GM18498 (cell line): ENCODE data around the gene LRP1B.
"Not testable (repeated sequence)": the region's sequence is repeated elsewhere in the genome, so short reads cannot be mapped to it uniquely, and the experiment has no call there.

ENCODE experiments used
- ATAC-seq: cut with Tn5 transposase; IDR thresholded peaks from one replicate; pipeline ENCODE4 v1.9.1; 2021; ENCODE audit warnings: mild to moderate bottlenecking, moderate library complexity; ENCODE audit not compliant: unreplicated experiment

The LRP1B gene

DNA sequence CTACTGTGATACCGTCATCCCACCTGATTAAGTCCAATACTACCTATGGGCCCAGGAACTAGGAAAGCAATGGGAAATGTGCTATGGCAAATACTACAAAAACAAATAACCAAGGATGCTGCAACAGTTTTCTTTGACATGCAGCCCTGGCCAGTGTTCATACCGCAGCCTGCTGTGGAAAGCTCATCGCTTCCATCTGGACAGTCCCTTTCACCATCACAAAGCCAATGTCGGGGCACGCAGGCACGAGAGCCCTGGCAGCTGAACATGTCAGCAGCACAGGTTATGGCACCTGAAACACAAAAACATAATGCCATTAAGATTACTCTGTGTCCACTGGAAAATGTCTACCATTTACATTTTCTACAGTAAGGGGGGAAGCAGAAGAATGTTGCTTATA lies 1621.1 kb downstream of the LRP1B start:
- no peak for ATAC-seq

DNA sequence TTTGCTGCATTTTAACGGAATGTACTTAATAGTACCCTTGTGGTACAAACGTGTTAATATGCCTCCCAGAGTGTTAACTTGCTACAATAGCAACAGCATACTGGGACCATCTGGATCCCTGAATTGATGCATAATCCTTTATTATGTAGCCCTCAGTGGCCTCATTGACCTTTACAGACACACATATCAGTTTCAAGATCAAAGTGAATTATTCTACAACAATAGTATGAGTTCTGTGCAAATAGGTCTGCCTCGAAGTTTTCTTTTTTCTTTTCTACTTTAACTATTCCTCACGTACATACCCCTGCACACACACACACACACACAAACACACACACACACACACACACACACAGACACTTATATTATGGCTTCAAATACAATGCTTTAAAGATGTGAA lies 1622.1 kb downstream of the LRP1B start:
- no peak for ATAC-seq

DNA sequence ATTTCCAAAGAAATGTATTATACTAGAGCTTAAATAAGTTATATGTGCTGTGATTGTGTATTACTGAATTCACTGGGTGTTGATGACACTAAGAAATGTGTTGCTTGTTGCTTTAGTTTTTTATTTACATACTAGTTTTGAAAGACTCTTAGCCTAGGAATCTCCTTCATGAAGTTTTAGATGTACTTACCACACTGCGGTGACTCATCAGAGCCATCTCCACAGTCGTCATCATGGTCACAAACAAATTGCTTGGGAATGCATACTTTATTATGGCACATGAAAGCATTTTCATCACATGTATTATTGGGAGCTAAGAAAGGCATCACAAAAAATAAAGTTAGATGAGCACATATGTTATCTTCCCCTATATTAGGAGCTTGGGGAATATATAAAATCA lies 1624.2 kb downstream of the LRP1B start:
- no peak for ATAC-seq

DNA sequence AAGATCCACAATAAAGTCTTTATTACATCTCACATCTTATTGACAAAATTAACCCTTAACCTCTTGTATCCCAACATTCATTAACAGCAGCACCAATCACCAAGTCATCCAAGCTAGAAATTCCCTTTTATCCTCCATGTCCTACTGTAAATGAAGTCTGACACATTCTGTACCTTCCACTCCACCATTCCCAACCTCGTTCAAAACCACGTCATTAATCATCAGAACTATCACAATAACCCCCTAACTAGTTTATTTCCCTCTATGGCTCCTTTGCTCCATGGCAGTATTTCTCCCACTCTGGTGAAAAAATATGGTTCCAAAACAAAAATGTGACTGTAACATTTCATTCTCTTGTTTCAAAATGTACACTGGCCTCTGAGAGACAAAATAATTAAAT lies 1626.2 kb downstream of the LRP1B start:
- ATAC-seq: no peak

DNA sequence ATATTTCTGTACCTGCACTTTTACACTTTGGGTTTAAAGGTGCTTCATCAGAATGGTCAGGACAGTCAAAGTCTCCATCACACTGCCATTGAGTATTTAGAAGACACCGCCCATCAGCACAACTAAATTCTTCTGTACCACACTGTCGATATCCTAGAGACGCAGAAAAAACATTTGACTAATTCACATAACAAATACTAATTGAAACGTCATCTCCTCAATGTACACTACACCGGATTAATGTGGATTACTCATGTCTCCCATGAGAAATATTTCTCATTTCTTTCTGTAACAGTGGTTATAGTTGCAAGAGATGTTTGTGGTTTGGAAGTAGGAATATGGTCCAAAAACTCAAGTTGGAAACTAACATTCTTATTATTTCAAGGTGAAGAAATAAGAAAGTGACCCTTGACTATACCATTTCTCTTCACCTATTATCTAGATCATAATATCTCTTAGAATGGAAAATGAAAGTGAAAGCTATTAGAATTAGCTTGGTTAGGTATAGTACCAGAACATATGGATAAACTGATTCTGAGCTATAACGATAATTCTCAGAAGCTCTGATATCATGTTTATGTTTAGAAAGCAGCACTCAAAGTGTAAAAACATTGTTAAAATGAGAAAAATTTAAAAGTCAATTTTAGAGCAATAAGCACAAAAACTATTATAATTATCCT lies 1627.7 kb downstream of the LRP1B start:
- no peak for ATAC-seq

DNA sequence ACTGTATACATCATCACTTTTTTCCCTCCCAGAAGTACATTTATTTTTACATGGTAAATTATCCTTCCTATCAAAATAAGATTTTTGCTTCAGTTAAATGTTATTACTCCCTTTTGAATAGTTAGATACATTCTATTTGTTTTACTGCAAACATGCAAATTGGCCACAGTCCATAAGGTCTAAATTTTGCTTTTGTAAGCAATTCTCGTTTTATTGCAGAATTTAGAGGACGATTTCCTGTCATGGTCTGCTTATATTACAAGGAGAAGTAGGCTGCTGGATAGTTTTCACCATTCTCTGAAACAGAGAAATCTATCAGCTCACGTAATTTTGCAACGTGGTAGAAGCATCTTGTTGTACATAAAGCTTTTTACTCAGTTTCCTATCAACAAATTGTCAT lies 1632.5 kb downstream of the LRP1B start:
- ATAC-seq: no peak

DNA sequence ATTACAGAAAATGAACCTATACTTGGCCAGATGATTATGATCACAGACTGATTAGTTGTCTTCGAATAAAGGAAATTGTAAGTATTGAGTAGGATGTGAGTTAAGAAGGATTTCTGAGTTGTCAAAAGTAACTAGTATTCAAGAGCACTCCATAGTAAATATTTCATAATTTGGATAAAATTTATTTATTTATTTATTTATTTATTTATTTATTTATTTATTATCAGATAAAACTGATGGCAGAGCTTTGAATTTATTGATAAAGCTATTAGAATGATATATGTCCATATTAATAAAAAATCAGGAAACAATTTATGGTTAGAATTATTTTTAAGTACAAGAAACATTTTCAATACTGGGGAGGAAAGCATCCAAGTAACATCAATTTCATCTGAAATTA lies 1634.1 kb downstream of the LRP1B start:
- no peak for ATAC-seq

DNA sequence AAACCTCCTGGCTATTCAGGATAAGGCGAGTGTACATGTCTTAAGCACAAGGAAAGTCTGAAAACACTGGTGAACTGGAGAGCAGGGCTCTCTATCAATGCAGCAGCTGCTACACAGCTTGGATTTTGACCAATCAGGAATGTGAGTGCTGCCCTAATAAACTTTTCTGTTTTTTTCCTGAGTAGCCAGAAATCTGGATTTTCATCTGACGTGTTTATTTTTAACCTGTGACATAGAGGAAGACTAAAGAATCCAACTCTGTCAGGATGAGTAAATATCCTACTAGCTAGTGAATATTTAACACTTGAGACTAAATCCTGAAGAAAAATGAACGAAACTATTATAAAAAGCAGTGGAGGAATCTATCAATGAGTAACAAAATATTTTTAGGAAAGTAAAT lies 1638.9 kb downstream of the LRP1B start:
- no peak for ATAC-seq

DNA sequence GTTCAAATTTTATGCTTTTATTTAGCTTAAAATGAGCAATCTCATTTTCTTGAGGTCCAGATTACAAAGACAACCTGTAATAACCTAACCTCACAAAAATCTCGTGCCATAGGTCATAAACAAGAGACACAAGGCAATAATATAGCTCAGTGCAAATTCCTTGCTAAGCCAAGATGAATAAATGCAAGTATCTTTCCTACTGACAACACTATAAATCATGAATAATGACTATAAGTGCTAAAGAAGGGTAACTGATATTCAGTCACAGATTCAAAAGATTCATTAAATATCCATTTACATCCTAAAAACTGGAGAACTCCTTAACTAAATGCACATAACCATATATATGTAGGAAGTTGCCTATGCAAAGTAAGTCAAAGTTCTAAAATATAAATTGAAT lies 1641.6 kb downstream of the LRP1B start:
- no peak for ATAC-seq

DNA sequence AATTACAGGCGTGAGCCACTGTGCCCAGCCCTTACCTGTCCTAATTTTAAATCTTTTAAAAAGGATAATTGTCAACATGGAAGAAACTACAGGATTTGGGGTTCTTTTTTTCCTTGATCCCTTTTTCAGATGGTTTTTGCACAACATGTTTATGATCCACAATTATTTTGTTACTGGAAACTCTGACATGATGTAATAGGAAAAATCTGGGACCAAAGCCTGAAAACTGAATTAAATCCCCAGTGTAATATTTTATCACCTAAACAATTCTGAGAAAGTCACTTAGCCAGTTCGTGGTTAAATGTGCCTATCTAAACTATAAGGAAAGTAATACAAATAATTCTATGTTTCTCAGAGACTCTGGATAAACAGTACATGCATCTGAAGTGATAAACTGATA lies 1649.7 kb downstream of the LRP1B start:
- ATAC-seq: no peak

DNA sequence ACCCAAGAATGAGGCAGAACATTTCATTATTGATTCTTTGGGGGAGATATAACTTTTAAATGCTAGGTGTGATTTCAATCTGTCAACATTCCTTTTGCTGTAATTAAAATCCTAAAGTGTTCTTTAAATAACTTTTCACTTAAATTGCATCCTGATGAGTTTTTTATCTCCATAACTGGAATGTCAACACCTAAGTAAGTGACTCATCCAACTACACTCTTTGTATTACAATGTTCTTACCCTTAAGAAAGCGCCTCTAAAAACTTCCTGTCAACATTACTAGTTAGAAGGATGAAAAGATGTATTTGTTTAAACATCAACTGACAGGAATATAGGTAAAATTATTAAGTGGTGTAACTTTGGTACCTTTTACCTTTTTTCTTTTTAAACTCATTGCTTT lies 1657.0 kb downstream of the LRP1B start:
- ATAC-seq: no peak

DNA sequence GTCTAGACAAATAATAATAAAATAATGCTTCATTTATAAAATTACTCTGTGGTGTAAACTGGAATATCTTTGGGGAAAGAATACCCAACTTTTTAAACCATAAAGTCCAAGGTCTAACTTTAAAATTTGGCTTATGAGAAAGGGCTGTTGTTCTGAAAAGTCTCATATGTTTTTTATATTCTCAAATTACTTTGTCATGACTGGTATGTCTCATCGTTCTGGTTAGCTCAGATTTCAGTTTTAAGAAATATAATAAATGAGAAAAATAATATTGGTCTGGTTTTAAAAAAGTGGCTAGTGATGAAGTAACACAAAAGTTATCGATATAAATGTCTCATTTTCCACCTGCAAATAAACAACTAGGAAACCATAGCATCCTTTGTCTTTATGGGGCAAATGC lies 1658.1 kb downstream of the LRP1B start:
- ATAC-seq: no peak

DNA sequence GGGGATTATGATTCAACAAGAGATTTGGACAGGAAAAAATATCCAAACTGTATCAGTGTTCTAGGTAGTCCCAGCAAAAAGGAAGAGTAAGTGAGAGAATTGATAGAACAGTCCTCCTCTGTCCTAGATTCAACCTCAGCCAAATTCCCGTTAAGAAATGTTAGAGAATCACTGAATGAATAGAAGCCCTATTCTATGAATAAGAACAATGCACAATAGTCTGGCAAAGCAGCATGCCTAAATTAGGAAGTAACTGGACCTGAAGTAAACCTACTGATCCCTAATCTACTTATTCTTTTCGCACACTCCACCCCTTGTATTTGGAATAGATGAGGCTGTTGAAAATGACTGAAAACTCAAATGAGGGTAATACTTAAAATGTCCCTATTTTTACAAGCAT lies 1665.5 kb downstream of the LRP1B start:
- ATAC-seq: no peak

DNA sequence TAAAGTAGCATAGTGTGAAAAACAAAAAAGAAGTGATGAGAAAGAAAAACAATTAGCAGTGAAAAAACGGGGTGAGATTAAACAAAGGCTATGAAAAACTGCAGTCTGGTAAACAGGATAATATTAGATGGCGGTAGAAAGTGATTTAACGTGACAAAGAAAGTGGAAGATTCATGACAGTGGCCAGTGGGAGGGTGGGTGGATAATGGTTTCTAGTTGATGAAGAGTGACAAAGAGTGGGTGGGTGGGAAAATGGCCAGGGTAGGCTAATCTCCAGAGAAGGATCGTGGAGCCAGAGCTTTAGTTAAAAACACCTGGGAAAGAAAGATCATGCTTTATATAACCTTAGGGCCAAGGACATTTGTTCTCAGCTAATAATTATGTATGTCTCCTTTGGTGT lies 1667.8 kb downstream of the LRP1B start:
- no peak for ATAC-seq

DNA sequence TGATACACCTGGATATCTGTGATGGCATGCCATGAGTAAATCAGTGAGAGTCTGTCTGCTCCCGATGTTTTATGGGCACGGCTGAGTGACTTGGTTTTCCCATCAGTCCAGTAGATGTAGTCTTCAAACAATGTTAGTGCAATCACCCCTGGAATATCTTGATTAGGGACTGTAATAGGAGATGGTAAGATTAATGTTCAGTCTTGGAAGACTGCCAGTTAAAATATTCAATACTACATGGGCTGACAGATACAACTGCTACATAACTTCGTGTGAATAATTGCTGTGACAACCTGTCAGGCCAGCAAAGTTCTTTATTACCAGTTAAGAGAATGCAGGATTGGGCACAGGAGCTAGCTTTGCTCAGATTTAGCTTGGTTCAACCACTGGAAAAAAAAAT lies 1673.3 kb downstream of the LRP1B start:
- ATAC-seq: no peak

DNA sequence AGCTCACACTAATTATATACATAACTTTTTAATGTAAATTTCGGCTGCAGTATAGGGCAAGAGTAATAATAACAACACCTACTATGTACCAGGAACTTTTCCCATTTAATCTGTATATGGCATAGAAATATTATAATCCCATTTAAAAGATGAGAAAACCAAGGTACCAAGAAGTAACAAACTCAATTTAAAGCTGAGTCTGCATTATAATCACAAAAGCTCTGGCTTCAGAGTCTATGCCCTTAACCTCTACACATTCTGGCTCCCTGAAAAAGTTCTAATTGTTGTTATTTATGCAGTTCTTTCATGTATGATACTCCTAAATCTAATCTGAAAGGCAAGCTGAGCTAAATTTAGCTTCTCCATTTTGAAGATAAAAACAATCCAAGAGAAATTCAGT lies 1675.5 kb downstream of the LRP1B start:
- ATAC-seq: no peak

DNA sequence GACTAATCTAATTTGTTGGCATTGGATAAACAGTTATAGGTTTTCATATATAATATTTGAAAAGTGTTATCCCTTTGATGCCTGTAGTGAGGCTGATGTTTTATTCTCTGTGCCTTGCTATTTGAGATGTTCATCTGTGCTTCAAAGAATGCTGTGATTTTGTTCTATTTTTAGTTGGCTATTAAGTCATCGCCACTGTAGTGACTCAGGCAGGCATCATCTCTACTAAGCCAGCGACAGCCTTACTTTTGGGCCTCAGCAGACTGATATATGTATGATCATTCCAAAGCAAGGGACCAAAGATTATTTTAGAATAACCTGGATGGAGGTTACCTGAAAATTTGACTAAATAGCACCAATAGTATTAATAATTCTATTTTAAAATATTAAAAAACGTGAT lies 1676.1 kb downstream of the LRP1B start:
- no peak for ATAC-seq

DNA sequence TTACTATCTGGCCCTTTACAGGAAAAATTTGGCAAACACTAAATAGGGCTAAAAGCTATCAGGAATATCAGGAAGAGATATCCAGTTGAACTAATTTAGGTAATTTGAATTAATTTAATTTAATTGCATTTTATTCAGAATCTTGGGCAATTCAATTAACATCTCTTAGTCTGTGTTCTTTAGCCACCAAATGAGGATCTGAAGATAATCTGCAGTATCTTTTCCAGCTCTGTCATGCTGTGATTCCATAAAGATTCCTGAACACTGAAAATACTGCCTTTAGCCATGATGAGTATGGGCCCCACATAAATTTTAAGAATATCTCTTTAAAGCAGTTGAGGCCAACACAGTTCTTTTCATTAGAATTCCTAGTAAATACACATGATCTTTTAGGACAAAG lies 1679.5 kb downstream of the LRP1B start:
- no peak for ATAC-seq

DNA sequence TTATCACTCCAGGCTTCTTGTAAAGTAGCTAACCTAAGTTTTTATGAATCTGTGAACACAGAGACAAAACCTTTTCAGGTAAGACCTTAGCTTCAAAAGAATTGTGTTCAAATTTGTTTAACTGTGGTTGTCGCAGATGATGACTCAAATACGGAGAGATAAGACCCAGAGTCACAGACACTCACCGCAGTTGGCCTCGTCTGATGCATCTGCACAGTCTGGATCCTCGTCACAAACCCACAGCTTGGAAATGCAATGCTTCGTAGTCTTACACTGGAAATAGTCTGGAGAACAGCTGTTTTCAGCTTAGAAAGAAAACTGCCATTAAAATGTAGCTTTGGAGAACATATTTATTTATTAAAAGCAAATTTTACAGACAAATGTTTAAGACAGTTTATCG lies 1688.5 kb downstream of the LRP1B start:
- ATAC-seq: no peak

DNA sequence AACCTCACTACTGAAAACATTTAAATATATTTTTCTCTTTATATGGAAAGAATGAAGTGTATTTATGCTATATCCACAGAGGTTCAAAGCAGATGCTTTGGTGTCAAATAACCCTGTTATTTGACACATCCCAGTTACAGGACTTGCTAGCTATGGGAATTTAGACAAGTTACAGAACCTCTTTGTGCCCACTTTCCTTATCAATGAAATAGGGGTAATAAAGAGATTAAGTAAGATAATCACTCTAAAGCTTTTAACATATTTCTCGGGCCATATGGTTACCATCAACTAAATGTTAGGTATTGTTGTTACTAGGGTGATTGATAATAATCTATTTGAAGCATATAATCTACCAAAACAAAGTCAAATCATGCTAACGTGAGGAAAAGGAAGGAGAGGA lies 1690.0 kb downstream of the LRP1B start:
- ATAC-seq: no peak

DNA sequence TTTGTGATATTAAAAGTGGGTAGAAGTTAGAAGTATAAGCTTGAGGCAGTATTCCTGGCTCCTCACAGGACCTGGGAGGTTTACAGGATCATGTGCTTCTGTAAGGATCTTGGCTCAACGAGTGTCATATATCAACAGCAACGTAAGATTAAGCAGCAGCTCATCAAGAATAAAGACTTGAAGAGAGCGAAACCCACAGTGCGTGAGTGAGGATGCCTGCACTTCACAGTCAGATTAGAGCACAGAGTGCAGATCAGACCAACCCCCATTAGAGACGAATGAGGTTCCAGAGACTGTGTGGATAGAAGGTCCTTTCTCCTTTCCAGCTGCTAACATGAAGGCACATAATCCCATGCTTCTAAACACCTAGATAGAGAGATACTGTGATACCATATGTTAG lies 1693.9 kb downstream of the LRP1B start:
- no peak for ATAC-seq

DNA sequence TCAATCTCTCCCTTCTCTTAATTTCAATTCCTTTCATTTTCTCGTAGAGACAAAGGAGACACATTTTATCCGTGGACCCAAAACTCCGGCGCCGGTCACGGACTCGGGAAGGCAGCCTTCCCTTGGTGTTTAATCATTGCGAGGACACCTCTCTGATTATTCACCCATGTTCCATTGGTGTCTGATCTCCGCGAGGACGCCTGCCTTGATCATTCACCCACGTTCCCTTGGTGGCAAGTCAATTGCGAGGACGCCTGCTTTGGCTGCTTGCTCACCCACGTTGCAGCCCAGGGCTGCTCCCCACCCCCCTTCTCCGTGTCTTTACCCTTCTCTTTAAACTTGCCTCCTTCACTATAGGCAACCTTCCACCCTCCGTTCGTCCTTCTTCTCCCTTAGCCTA lies 1703.8 kb downstream of the LRP1B start:
- ATAC-seq: not testable (repeated sequence)

DNA sequence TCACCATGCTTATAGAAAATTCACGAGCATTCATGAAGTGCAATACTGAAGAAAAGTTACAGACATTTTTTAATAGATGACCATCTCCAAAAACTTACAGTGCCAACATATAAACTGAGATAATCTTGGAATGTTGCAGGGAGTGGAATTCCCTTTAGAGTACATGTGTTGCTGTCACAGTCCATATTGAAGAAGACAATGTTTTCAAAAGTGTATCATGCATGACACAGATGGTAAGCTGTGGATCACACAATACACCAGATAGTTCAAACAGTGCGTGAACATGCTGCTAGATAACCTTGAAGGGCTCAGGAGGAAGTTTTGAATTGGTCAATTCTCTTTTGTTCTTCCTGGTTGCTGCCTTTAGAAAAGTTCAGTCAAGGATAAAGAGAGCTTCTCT lies 1706.3 kb downstream of the LRP1B start:
- no peak for ATAC-seq

DNA sequence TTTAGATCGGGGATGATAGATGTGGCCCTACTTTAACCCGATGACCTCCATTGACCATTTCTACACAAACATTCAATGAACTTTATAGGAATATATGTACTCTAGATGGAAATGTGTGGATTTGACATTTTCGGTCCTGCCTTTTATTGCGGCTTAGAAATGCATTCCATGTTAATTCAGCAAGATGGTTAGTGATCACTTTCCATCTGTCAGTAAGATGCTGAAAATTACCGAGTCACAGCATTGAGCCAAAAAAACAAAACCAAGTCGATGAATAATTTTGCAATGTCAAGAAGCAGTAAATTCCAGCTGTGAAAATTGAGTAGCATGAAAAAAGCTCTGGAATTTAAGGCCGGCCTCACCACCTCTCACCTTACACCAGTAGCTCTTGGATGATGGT lies 1708.1 kb downstream of the LRP1B start:
- ATAC-seq: no peak
